ENCODE results near the gene AKAP12. TPM values are rescaled to one million over a fixed set of nuclear protein-coding genes. Genes with fewer than 3 reads are reported as not detected.
"Not testable (repeated sequence)": the region's sequence is repeated elsewhere in the genome, so short reads cannot be mapped to it uniquely, and the experiment has no call there.

The AKAP12 gene
- total RNA-seq, 1 donor from 2014 or later: 81.3 TPM

GRCh38 chr6:151341476-151342195 is 101.9 kb downstream of the AKAP12 start:
- Histone ChIP-seq H3K27ac (no peak overlapping the region), H3K4me2 (no peak overlapping the region), H3F3A (ENCODE audit: low read depth) (no peaks in the 10 kb centered on the region), H3K4me1 (no peaks in the 10 kb centered on the region), H3K79me2 (ENCODE audit: low read depth) (peaks cover 25% of the 10 kb centered on the region), H2AFZ (replicated peaks) (no peak overlapping the region), H3K9me3 (ENCODE audit: low read depth) (no peaks in the 10 kb centered on the region), H3K27me3 (no peaks in the 10 kb centered on the region), H4K20me1 (ENCODE audit: low read depth) (no peaks in the 10 kb centered on the region), H3K4me3 (no peak overlapping the region), H3K36me3 (no peaks in the 10 kb centered on the region), H3K9ac (no peak overlapping the region)
- no peak overlapping the region for H3K27ac Mint-ChIP-seq
- TF ChIP-seq EZH2 (IDR thresholded peaks at IDR 0.05) (no peak), CTCF (IDR thresholded peaks at IDR 0.05) (no peak), EZH2phosphoT487 (IDR thresholded peaks at IDR 0.05) (no peak)
- no peak for DNase-seq (ENCODE audit: low spot score)
- no peaks in the 10 kb centered on the region for H3K27me3 Mint-ChIP-seq (ENCODE audit: insufficient read depth, low read depth)
- H3K9me3 Mint-ChIP-seq: no peaks in the 10 kb centered on the region
- H3K36me3 Mint-ChIP-seq: peaks cover 17% of the 10 kb centered on the region
- peaks cover 8% of the 10 kb centered on the region for H3K4me1 Mint-ChIP-seq
- H3K4me3 Mint-ChIP-seq: no peak overlapping the region

- not testable (repeated sequence) for H3F3A ChIP-seq (ENCODE audit: low read depth); H3K9me3 Mint-ChIP-seq; H3K27me3 ChIP-seq; H3K9ac ChIP-seq; H3K4me1 Mint-ChIP-seq; H3K4me3 Mint-ChIP-seq; H2AFZ ChIP-seq (replicated peaks); H3K27me3 Mint-ChIP-seq (ENCODE audit: insufficient read depth, low read depth); H3K4me1 ChIP-seq; H3K9me3 ChIP-seq (ENCODE audit: low read depth); H3K27ac ChIP-seq; H4K20me1 ChIP-seq (ENCODE audit: low read depth); DNase-seq (ENCODE audit: low spot score); H3K4me3 ChIP-seq; H3K36me3 ChIP-seq; H3K27ac Mint-ChIP-seq; H3K4me2 ChIP-seq
- H3K36me3 Mint-ChIP-seq: peaks cover 23% of the 10 kb centered on the region
- peaks cover 25% of the 10 kb centered on the region for H3K79me2 ChIP-seq (ENCODE audit: low read depth)
These were observed 103.0 kb downstream of the AKAP12 start for GRCh38 chr6:151342750-151343149.

- peaks cover 28% of the 10 kb centered on the region for H3K36me3 Mint-ChIP-seq
- Histone ChIP-seq H2AFZ (replicated peaks) (no peak overlapping the region), H4K20me1 (ENCODE audit: low read depth) (no peaks in the 10 kb centered on the region), H3K27ac (no peak overlapping the region), H3K27me3 (no peaks in the 10 kb centered on the region), H3K9me3 (ENCODE audit: low read depth) (no peaks in the 10 kb centered on the region), H3F3A (ENCODE audit: low read depth) (no peaks in the 10 kb centered on the region), H3K79me2 (ENCODE audit: low read depth) (peaks cover 5% of the 10 kb centered on the region), H3K4me3 (no peak overlapping the region), H3K4me1 (no peaks in the 10 kb centered on the region), H3K9ac (no peak overlapping the region), H3K36me3 (no peaks in the 10 kb centered on the region), H3K4me2 (no peak overlapping the region)
- DNase-seq (ENCODE audit: low spot score): no peak
- H3K4me3 Mint-ChIP-seq: no peak overlapping the region
- peaks cover 3% of the 10 kb centered on the region for H3K27me3 Mint-ChIP-seq (ENCODE audit: insufficient read depth, low read depth)
- H3K4me1 Mint-ChIP-seq: peaks cover 8% of the 10 kb centered on the region
- TF ChIP-seq CTCF (IDR thresholded peaks at IDR 0.05) (no peak), EZH2phosphoT487 (IDR thresholded peaks at IDR 0.05) (no peak), EZH2 (IDR thresholded peaks at IDR 0.05) (no peak)
- H3K27ac Mint-ChIP-seq: no peak overlapping the region
- H3K9me3 Mint-ChIP-seq: no peaks in the 10 kb centered on the region
These were observed 110.0 kb downstream of the AKAP12 start for GRCh38 chr6:151349651-151350270.
